Measurements from ENCODE around the gene RAP1GAP2. TPM values are rescaled to one million over a fixed set of nuclear protein-coding genes. Genes with fewer than 3 reads are reported as not detected.

The RAP1GAP2 gene
- total RNA-seq, 1 experiment from 2014 or later = 72.8 TPM

- Mint-ChIP-seq H3K27ac (peak overlapping the region; percentile 20; the same call in 1 of the 2 replicates), H3K9me3 (no peaks in the 10 kb centered on the region), H3K4me1 (peaks cover 58% of the 10 kb centered on the region), H3K4me3 (no peak overlapping the region), H3K27me3 (ENCODE audit: low read depth) (no peaks in the 10 kb centered on the region), H3K36me3 (peaks cover 5% of the 10 kb centered on the region)
- DNase-seq (ENCODE audit: low spot score) (no peak), ATAC-seq (no peak)
- no peak for TF ChIP-seq AR (CRISPR knock-in tag; IDR thresholded peaks at IDR 0.05)
- CTCF ChIA-PET = interaction anchor here (0.9 kb wide), 1 partner anchor 36 kb away, joined by 3 read pairs; no protein-coding TSS in a partner anchor
- POLR2A ChIA-PET = no interaction called here
Measured at GRCh38 chr17:2893422-2893914, 97.2 kb downstream of the RAP1GAP2 start.

DNA sequence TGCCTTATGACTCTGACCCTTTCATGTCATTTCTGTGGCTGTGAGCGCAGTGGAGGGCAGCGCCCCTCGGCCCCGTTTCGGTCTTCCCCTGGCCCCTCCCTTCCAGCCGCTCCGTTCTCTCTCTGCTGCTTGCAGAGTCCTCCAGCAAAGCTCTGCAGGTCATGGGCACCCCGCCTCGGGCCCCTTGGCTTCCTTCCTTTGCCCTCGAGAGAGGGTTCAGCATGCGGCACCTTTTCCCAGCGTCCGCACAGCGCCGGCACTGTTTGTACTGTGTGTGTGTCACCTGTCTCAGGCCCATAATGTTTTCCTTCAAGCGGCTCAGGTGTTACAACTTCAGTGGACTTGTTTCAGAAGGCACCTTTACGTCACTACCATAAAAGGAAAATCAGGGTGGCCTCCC lies 98.5 kb downstream of the RAP1GAP2 start:
- DNase-seq (ENCODE audit: low spot score) = no peak
- ChIA-PET POLR2A (interaction anchor here (0.8 kb wide), 1 partner anchor 42 kb away, joined by 3 read pairs; no protein-coding TSS in a partner anchor), CTCF (interaction anchor here (1.3 kb wide), 1 partner anchor 45 kb away, joined by 3 read pairs; no protein-coding TSS in a partner anchor)
- no peak; the same call in 1 of the 2 replicates for ATAC-seq
- Mint-ChIP-seq H3K4me1 (peaks cover 55% of the 10 kb centered on the region), H3K27me3 (ENCODE audit: low read depth) (no peaks in the 10 kb centered on the region), H3K36me3 (peaks cover 9% of the 10 kb centered on the region), H3K9me3 (no peaks in the 10 kb centered on the region), H3K27ac (peak overlapping the region; percentile 90), H3K4me3 (no peak overlapping the region)
- TF ChIP-seq NFE2L1 (CRISPR knock-in tag; IDR thresholded peaks at IDR 0.05) (no peak), NFYB (CRISPR knock-in tag; conservative IDR thresholded peaks at IDR 0.05; ENCODE audit: low read depth) (no peak), ERG (CRISPR knock-in tag; IDR thresholded peaks at IDR 0.05) (no peak), CTCF (IDR thresholded peaks at IDR 0.05) (no peak), AR (CRISPR knock-in tag; IDR thresholded peaks at IDR 0.05) (no peak), TEAD1 (CRISPR knock-in tag; IDR thresholded peaks at IDR 0.05) (no peak), ZMAT4 (CRISPR knock-in tag; IDR thresholded peaks at IDR 0.05) (no peak), NFATC4 (CRISPR knock-in tag; IDR thresholded peaks at IDR 0.05) (no peak), TP53 (CRISPR knock-in tag; IDR thresholded peaks at IDR 0.05) (no peak)
- TF ChIP-seq, protein P1, sequence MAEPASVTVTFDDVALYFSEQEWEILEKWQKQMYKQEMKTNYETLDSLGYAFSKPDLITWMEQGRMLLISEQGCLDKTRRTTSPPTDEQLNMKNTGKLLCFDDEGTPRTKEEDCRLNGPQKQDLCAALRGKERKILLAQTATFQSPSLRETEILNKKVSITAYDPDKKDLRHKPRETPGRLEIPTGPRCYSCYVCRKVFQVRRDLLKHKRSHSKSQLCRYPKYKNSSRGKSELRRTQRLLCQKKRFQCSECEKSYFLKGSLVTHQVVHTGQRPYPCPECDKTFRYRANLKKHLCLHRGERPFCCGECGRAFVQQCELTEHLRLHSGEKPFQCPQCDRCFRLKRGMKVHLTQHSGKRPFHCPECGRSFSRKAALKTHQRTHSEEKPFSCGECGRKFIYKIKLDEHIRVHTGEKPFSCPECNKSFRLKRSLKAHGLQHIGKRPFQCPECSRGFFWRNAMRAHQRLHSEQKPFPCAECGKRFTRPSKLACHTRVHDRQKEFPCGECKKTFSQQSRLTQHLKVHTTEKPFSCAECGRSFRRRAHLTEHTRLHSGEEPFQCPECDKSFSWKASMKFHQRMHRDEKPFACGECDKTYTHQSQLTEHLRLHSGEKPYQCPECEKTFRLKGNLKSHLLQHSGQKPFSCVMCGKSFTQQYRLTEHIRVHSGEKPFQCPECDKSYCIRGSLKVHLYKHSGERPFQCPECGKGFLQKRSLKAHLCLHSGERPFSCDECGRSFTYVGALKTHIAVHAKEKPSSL (CRISPR knock-in tag; conservative IDR thresholded peaks at IDR 0.05) = no peak
- TF ChIP-seq, protein P2, sequence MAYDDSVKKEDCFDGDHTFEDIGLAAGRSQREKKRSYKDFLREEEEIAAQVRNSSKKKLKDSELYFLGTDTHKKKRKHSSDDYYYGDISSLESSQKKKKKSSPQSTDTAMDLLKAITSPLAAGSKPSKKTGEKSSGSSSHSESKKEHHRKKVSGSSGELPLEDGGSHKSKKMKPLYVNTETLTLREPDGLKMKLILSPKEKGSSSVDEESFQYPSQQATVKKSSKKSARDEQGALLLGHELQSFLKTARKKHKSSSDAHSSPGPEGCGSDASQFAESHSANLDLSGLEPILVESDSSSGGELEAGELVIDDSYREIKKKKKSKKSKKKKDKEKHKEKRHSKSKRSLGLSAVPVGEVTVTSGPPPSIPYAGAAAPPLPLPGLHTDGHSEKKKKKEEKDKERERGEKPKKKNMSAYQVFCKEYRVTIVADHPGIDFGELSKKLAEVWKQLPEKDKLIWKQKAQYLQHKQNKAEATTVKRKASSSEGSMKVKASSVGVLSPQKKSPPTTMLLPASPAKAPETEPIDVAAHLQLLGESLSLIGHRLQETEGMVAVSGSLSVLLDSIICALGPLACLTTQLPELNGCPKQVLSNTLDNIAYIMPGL (CRISPR knock-in tag; IDR thresholded peaks at IDR 0.05) = no peak
